Renal pelvis (tissue), 12 donors: ENCODE data around the gene GRN. TPM values are rescaled to one million over a fixed set of nuclear protein-coding genes. Genes with fewer than 3 reads are reported as not detected.
A peak's percentile ranks its signal among the peaks of the same experiment; 100 is the strongest.

ENCODE experiments used
- DNase-seq: peaks from one replicate; pipeline ENCODE4 v3.0.0-alpha.2; 2013
- long read RNA-seq, 16 experiments: transcript quantifications; one replicate each; lab custom pipeline, GENCODE V29; 2026
- polyA plus RNA-seq, 3 donors: library from polyadenylated mRNA; unstranded; fragments of 120-200 nt; gene quantifications; one replicate each; pipeline ENCODE4 v1.2.1, GENCODE V29; 2013; ENCODE audit not compliant: insufficient read length in 3 of 3

GRN gene
- polyA plus RNA-seq: 100 to 1,000 TPM; 270 to 310 (median 292) TPM
- long read RNA-seq, donor 1, transcript GRN-201 (13 exons, 2,342 nt): major isoform, 71 of 111 reads
- long read RNA-seq, donor 1, partial matches to known transcripts: 34 of 111 reads
- long read RNA-seq, donor 1, other reads (novel, unspliced or antisense): 6 of 111 reads
- long read RNA-seq, donor 2, transcript GRN-201 (13 exons, 2,342 nt): major isoform, 83 of 131 reads
- long read RNA-seq, donor 2, partial matches to known transcripts: 40 of 131 reads
- long read RNA-seq, donor 2, other reads (novel, unspliced or antisense): 5 of 131 reads
- long read RNA-seq, donor 3, transcript GRN-201 (13 exons, 2,342 nt): major isoform, 62 of 110 reads
- long read RNA-seq, donor 3, partial matches to known transcripts: 38 of 110 reads
- long read RNA-seq, donor 3, other reads (novel, unspliced or antisense): 7 of 110 reads
- long read RNA-seq, donor 4, transcript GRN-201 (13 exons, 2,342 nt): major isoform, 78 of 160 reads
- long read RNA-seq, donor 4, partial matches to known transcripts: 81 of 160 reads
- long read RNA-seq, donor 4, other reads (novel, unspliced or antisense): 0 of 160 reads
- long read RNA-seq, donor 5, transcript GRN-201 (13 exons, 2,342 nt): major isoform, 35 of 70 reads
- long read RNA-seq, donor 5, partial matches to known transcripts: 34 of 70 reads
- long read RNA-seq, donor 5, other reads (novel, unspliced or antisense): 0 of 70 reads
- long read RNA-seq, donor 6, transcript GRN-201 (13 exons, 2,342 nt): major isoform, 80 of 128 reads
- long read RNA-seq, donor 6, partial matches to known transcripts: 41 of 128 reads
- long read RNA-seq, donor 6, other reads (novel, unspliced or antisense): 5 of 128 reads
- long read RNA-seq, donor 7, transcript GRN-201 (13 exons, 2,342 nt): major isoform, 101 of 296 reads
- long read RNA-seq, donor 7, partial matches to known transcripts: 192 of 296 reads
- long read RNA-seq, donor 7, other reads (novel, unspliced or antisense): 0 of 296 reads
- long read RNA-seq, donor 8, transcript GRN-201 (13 exons, 2,342 nt): major isoform, 26 of 56 reads
- long read RNA-seq, donor 8, partial matches to known transcripts: 30 of 56 reads
- long read RNA-seq, donor 8, other reads (novel, unspliced or antisense): 0 of 56 reads
- long read RNA-seq, donor 9, transcript GRN-201 (13 exons, 2,342 nt): major isoform, 70 of 136 reads
- long read RNA-seq, donor 9, partial matches to known transcripts: 52 of 136 reads
- long read RNA-seq, donor 9, other reads (novel, unspliced or antisense): 13 of 136 reads
- long read RNA-seq, donor 10, transcript GRN-201 (13 exons, 2,342 nt): major isoform, 48 of 126 reads
- long read RNA-seq, donor 10, partial matches to known transcripts: 78 of 126 reads
- long read RNA-seq, donor 10, other reads (novel, unspliced or antisense): 0 of 126 reads
- long read RNA-seq, donor 11, transcript GRN-201 (13 exons, 2,342 nt): major isoform, 64 of 157 reads
- long read RNA-seq, donor 11, partial matches to known transcripts: 83 of 157 reads
- long read RNA-seq, donor 11, other reads (novel, unspliced or antisense): 6 of 157 reads
- long read RNA-seq, donor 12, transcript GRN-201 (13 exons, 2,342 nt): major isoform, 92 of 160 reads
- long read RNA-seq, donor 12, partial matches to known transcripts: 60 of 160 reads
- long read RNA-seq, donor 12, other reads (novel, unspliced or antisense): 5 of 160 reads
- long read RNA-seq, donor 13, transcript GRN-201 (13 exons, 2,342 nt): major isoform, 31 of 52 reads
- long read RNA-seq, donor 13, partial matches to known transcripts: 19 of 52 reads
- long read RNA-seq, donor 13, other reads (novel, unspliced or antisense): 0 of 52 reads
- long read RNA-seq, donor 14: 0 reads
- long read RNA-seq, donor 15: 0 reads
- long read RNA-seq, donor 16, transcript GRN-201 (13 exons, 2,342 nt): major isoform, 80 of 211 reads
- long read RNA-seq, donor 16, partial matches to known transcripts: 127 of 211 reads
- long read RNA-seq, donor 16, other reads (novel, unspliced or antisense): 0 of 211 reads

GRCh38 chr17:44344939-44345453 is at the start of gene GRN:
TSS of gene GRN (plus strand) at chr17:44345302. CDS start at chr17:44349165, 3,863 bp downstream.
- peak; percentile 99 for DNase-seq

GRCh38 chr17:44297975-44298374 is 47.1 kb upstream of the GRN start:
- DNase-seq: no peak

- DNase-seq: no peak
Observed at GRCh38 chr17:44304651-44305050, 40.5 kb upstream of the GRN start.

GRCh38 chr17:44307387-44308186 is 37.5 kb upstream of the GRN start:
- peak; percentile 48 for DNase-seq

- DNase-seq: peak; percentile 92
Observed at GRCh38 chr17:44308320-44308818, 36.7 kb upstream of the GRN start, which contains the start of gene RUNDC3A. TSS of gene RUNDC3A (plus strand) at chr17:44308601. CDS start at chr17:44308833, 232 bp downstream.

GRCh38 chr17:44308865-44309264 is 36.2 kb upstream of the GRN start:
- DNase-seq: no peak

GRCh38 chr17:44309472-44309871 is 35.6 kb upstream of the GRN start:
- DNase-seq: no peak

GRCh38 chr17:44310188-44310587 is 34.9 kb upstream of the GRN start:
- DNase-seq: no peak

GRCh38 chr17:44310609-44311376 is 34.3 kb upstream of the GRN start:
- no peak for DNase-seq

GRCh38 chr17:44311562-44312181 is 33.4 kb upstream of the GRN start:
- DNase-seq: no peak

- DNase-seq: no peak
Observed at GRCh38 chr17:44312396-44313104, 32.6 kb upstream of the GRN start.

GRCh38 chr17:44314031-44314430 is 31.1 kb upstream of the GRN start:
- DNase-seq: no peak

- DNase-seq: no peak
Observed at GRCh38 chr17:44314524-44314868, 30.6 kb upstream of the GRN start.

GRCh38 chr17:44314869-44315661 is 30.0 kb upstream of the GRN start:
- DNase-seq: no peak

- DNase-seq: no peak
Observed at GRCh38 chr17:44315760-44316731, 29.1 kb upstream of the GRN start.
